Measurements from ENCODE around the gene TCEAL1. TPM values are rescaled to one million over a fixed set of nuclear protein-coding genes. Genes with fewer than 3 reads are reported as not detected.
"Not testable (repeated sequence)": the region's sequence is repeated elsewhere in the genome, so short reads cannot be mapped to it uniquely, and the experiment has no call there.

TCEAL1 gene
- total RNA-seq, 1 experiment from 2014 or later, result 9.2 TPM

- no peaks in the 10 kb centered on the region for H3K27me3 ChIP-seq (ENCODE audit: control insufficient read depth, insufficient read depth, low read length)
- H3K36me3 ChIP-seq (replicated peaks; ENCODE audit: control insufficient read depth, insufficient read depth, low read length), result no peaks in the 10 kb centered on the region
- no peak for DNase-seq
- no peak overlapping the region for H3K4me3 ChIP-seq (ENCODE audit: insufficient read depth, low read depth, low read length)
These were observed 22.5 kb downstream of the TCEAL1 start for GRCh38 chrX:103651151-103651773.

GRCh38 chrX:103655230-103656000 lies 26.6 kb downstream of the TCEAL1 start:
- not testable (repeated sequence) for H3K27me3 ChIP-seq (ENCODE audit: control insufficient read depth, insufficient read depth, low read length); H3K36me3 ChIP-seq (replicated peaks; ENCODE audit: control insufficient read depth, insufficient read depth, low read length); H3K4me3 ChIP-seq (ENCODE audit: insufficient read depth, low read depth, low read length); DNase-seq

DNA sequence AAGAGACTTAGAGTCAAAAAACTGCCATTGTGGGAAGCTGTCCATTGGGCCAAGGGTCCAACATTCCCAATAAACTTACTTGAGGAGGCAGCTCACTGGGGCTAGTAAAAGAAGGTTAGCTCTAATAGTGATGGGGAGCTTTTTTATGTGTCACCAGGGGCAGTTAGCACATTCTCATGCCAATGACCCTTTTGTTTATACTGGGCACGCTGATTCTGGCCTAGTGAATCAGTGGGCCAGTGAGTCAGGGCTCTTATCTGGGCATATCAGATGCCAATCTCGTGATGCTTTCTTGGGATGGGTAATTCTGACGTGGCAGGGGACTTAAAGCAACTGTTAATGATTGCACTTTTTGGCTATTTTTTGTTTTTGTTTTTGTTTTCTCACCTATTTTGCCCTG lies 27.8 kb downstream of the TCEAL1 start:
- no peaks in the 10 kb centered on the region for H3K27me3 ChIP-seq (ENCODE audit: control insufficient read depth, insufficient read depth, low read length)
- H3K36me3 ChIP-seq (replicated peaks; ENCODE audit: control insufficient read depth, insufficient read depth, low read length), result no peaks in the 10 kb centered on the region
- no peak overlapping the region for H3K4me3 ChIP-seq (ENCODE audit: insufficient read depth, low read depth, low read length)
- no peak for DNase-seq

DNA sequence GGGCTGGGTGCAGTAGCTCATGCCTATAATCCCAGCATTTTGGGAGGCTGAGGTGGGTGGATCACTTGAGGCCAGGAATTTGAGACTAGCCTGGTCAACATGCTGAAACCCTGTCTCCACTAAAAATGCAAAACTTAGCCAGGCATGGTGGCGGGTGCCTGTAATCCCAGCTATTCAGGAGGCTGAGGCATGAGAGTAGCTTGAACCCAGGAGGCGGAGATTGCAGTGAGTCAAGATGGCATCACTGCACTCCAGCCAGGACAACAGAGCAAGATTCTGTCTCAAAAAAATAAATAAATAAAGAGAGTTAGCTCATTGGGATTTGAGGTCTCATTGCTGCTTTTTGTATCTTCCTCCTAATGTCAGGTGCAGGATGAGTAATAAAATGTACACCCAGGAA lies 28.3 kb downstream of the TCEAL1 start:
- not testable (repeated sequence) for H3K36me3 ChIP-seq (replicated peaks; ENCODE audit: control insufficient read depth, insufficient read depth, low read length); H3K27me3 ChIP-seq (ENCODE audit: control insufficient read depth, insufficient read depth, low read length); H3K4me3 ChIP-seq (ENCODE audit: insufficient read depth, low read depth, low read length); DNase-seq

DNA sequence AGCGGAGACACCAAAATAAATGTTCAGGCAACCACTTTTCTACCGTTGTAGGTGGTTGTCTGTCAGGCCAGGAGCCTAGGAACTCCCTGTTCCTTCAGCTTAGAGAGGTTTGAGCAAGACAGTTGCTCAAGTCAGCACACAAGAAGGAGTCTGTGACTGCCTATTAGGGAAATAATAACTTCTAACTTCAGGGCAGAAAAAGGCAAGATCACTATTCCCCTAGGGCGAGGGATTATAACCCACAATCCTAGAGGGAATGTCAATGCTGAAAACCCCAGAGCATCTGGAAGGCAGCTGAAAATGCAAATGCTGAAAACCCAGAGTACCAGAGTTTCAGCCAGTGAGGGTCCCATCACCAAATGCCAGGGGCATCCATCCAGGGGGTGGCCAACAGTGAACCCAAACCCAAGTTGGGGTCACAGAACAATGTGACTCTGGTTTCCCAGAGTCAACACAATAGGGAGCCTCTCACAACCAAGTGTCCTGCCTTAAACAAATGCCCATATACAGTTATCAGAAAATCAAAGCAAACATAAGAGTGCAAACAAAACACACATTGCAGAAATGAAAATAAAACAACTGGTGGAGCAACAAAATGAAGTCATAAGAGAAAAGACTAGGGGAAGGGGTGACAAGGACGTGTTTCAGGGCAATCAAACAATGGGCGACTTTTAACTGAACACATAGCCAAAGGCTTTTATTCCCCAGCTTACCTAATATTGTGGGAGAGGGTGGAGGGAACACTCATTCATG lies 30.1 kb downstream of the TCEAL1 start:
- DNase-seq, result no peak
- no peak overlapping the region for H3K4me3 ChIP-seq (ENCODE audit: insufficient read depth, low read depth, low read length)

DNA sequence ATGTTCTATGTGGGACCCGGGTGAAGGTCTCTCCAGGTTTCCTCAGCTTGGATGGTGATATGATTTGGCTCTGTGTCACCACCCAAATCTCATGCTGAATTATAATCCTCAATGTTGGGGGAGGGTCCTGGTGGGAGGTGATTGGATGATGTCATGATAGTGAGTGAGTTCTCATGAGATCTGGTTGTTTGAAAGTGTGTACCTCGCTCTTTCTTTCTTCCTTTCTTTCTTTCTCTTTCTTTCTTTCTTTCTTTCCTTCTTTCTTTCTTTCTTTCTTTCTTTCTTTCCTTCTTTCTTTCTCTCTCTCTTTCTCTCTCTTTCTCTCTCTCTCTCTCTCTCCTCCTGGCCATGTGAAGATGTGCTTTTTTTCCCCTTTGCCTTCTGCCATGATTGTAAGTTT lies 30.7 kb downstream of the TCEAL1 start:
- not testable (repeated sequence) for DNase-seq; H3K36me3 ChIP-seq (replicated peaks; ENCODE audit: control insufficient read depth, insufficient read depth, low read length); H3K27me3 ChIP-seq (ENCODE audit: control insufficient read depth, insufficient read depth, low read length); H3K4me3 ChIP-seq (ENCODE audit: insufficient read depth, low read depth, low read length)

More for the DNA sequence above, 30.1 kb downstream of the TCEAL1 start:
- H3K27me3 ChIP-seq (ENCODE audit: control insufficient read depth, insufficient read depth, low read length), result no peaks in the 10 kb centered on the region
- no peaks in the 10 kb centered on the region for H3K36me3 ChIP-seq (replicated peaks; ENCODE audit: control insufficient read depth, insufficient read depth, low read length)

GRCh38 chrX:103663981-103664762 lies 35.4 kb downstream of the TCEAL1 start:
- Histone ChIP-seq H3K27me3 (ENCODE audit: control insufficient read depth, insufficient read depth, low read length) (no peaks in the 10 kb centered on the region; the same call in 1 of the 2 replicates), H3K4me3 (ENCODE audit: insufficient read depth, low read depth, low read length) (peak overlapping the region; percentile 40), H3K36me3 (replicated peaks; ENCODE audit: control insufficient read depth, insufficient read depth, low read length) (no peaks in the 10 kb centered on the region)
- DNase-seq, result peak; percentile 21

DNA sequence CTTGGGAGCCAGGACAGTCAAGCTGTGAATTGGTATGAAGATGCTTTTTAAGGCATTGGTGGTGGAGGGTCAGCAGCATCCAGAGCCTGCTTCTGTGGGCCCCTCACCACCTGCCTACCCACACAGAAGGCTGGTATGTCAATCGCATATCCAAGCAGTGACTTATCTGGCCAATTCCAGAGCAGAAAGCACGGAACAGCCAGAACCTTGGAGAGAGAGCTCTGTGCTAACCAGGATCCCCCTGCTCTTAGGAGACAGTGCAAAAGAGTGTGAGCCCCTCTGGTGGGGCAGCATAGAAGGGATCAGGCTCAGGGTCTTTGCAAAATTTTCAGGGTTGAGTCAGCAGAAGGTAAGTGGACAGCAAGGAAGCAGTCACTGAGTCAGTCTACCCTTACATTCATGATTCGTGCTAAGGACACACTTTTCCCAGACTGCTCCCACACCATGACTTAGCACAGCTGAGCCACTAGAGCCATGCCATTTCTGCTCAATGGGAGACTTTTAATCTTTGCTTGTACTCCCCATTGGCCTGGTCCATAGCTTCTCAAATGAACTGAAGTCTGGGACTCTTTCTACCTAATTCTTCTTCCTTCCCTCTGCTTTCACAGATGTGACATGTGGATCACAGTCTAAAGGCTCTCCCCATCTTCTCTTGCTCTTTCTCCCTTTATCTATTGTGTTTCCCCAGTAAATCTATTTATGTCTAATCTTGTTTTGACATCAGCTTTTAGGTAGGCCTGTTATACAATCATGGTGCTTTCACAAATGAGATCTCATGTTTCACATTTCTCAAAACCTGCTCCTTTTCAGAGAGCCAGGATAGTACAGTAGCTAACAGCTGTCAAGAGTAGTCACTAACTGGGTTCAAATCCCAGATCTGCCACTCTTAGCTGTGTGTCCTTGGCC lies 37.7 kb downstream of the TCEAL1 start:
- DNase-seq, result no peak
- no peaks in the 10 kb centered on the region; the same call in 1 of the 2 replicates for H3K27me3 ChIP-seq (ENCODE audit: control insufficient read depth, insufficient read depth, low read length)

GRCh38 chrX:103669745-103670144 lies 41.0 kb downstream of the TCEAL1 start:
- no peak overlapping the region for H3K4me3 ChIP-seq (ENCODE audit: insufficient read depth, low read depth, low read length)

More for the DNA sequence above, 37.7 kb downstream of the TCEAL1 start:
- no peak overlapping the region for H3K4me3 ChIP-seq (ENCODE audit: insufficient read depth, low read depth, low read length)
- no peaks in the 10 kb centered on the region for H3K36me3 ChIP-seq (replicated peaks; ENCODE audit: control insufficient read depth, insufficient read depth, low read length)

GRCh38 chrX:103674531-103675454 lies 46.0 kb downstream of the TCEAL1 start:
- H3K27me3 ChIP-seq (ENCODE audit: control insufficient read depth, insufficient read depth, low read length), result no peaks in the 10 kb centered on the region
- peaks cover 24% of the 10 kb centered on the region for H3K36me3 ChIP-seq (replicated peaks; ENCODE audit: control insufficient read depth, insufficient read depth, low read length)
- DNase-seq, result no peak
- no peak overlapping the region for H3K4me3 ChIP-seq (ENCODE audit: insufficient read depth, low read depth, low read length)

More at GRCh38 chrX:103669745-103670144, 41.0 kb downstream of the TCEAL1 start:
- no peaks in the 10 kb centered on the region for H3K36me3 ChIP-seq (replicated peaks; ENCODE audit: control insufficient read depth, insufficient read depth, low read length)
- H3K27me3 ChIP-seq (ENCODE audit: control insufficient read depth, insufficient read depth, low read length), result no peaks in the 10 kb centered on the region
- no peak for DNase-seq

DNA sequence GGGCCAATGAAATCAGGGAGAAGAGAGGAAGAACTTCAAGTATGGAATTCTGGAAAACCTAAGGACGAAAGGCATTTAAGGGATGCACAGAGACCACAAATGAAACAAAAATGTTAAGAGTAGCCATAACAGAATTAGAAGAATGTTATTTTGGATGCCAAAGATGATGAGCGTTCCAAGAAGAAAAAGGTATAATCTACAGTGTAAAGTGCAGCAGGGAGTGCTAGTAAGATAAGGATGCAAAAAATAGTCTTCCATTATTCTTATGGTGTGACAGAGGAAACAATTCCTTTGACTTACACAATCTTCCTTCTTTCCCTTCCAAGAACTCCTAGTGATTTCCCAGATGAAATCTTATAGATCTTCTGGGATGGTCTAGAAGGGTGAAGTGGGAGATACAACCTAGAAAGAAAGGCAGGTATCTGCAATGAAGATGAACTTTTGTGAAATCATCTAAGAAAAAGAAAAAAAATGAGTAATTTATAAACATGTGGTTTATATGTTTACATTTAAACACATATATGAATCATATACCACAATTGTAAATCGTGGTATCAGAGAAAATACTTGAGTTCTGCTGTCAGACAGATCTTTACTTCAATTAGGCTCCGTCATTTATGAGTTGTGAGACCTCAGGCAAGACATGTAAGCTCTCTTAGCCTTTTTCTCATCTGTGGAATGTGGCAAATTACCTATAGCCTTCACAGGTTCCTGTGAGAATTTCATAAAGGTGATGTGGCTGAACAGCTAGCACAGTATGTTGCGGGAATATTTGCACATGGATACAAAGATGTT lies 49.6 kb downstream of the TCEAL1 start:
- no peaks in the 10 kb centered on the region for H3K27me3 ChIP-seq (ENCODE audit: control insufficient read depth, insufficient read depth, low read length)
- no peak overlapping the region for H3K4me3 ChIP-seq (ENCODE audit: insufficient read depth, low read depth, low read length)
- H3K36me3 ChIP-seq (replicated peaks; ENCODE audit: control insufficient read depth, insufficient read depth, low read length), result peaks cover 32% of the 10 kb centered on the region
- DNase-seq, result no peak
